ENCODE data around the gene METTL23.
"Not testable (repeated sequence)": the region's sequence is repeated elsewhere in the genome, so short reads cannot be mapped to it uniquely, and the experiment has no call there.

Gene METTL23

GRCh38 chr17:76715496-76715830 is 11.2 kb upstream of the METTL23 start:
- TF ChIP-seq POLR2AphosphoS5 (IDR thresholded peaks at IDR 0.05; ENCODE audit: borderline replicate concordance, low read depth, low read length) (no peak), FOXP2 (optimal IDR thresholded peaks at IDR 0.05; ENCODE audit: control extremely low read depth, extremely low read length, insufficient read depth) (no peak), EZH2 (IDR thresholded peaks at IDR 0.05) (no peak)
- DNase-seq (ENCODE audit: low read depth, low spot score) = no peak
- Histone ChIP-seq H3K36me3 (ENCODE audit: insufficient read depth, low read length) (peaks cover 50% of the 10 kb centered on the region), H3K4me3 (no peak overlapping the region), H3K9me3 (ENCODE audit: low read depth, low read length) (no peaks in the 10 kb centered on the region), H3K9ac (ENCODE audit: insufficient read length) (no peak overlapping the region), H3K27ac (no peak overlapping the region)

- no peaks in the 10 kb centered on the region for H3K9me3 ChIP-seq (ENCODE audit: low read depth, low read length)
- H3K36me3 ChIP-seq (ENCODE audit: insufficient read depth, low read length) = peaks cover 58% of the 10 kb centered on the region
- TF ChIP-seq POLR2AphosphoS5 (IDR thresholded peaks at IDR 0.05; ENCODE audit: borderline replicate concordance, low read depth, low read length) = 0 out of 2 replicates have a peak, but pooled peaks have one; percentile 8
- no peak for TF ChIP-seq FOXP2 (optimal IDR thresholded peaks at IDR 0.05; ENCODE audit: control extremely low read depth, extremely low read length, insufficient read depth)
- TF ChIP-seq EZH2 (IDR thresholded peaks at IDR 0.05) = no peak
- peak overlapping the region; percentile 68 for H3K27ac ChIP-seq
- DNase-seq (ENCODE audit: low read depth, low spot score) = no peak
- peak overlapping the region; percentile 40 for H3K4me3 ChIP-seq
- no peak overlapping the region for H3K9ac ChIP-seq (ENCODE audit: insufficient read length)
Measured at GRCh38 chr17:76716146-76716838, 10.3 kb upstream of the METTL23 start.

- Histone ChIP-seq H3K9me3 (ENCODE audit: low read depth, low read length) (no peaks in the 10 kb centered on the region), H3K4me3 (peak overlapping the region; percentile 40), H3K36me3 (ENCODE audit: insufficient read depth, low read length) (peaks cover 63% of the 10 kb centered on the region), H3K9ac (ENCODE audit: insufficient read length) (no peak overlapping the region), H3K27ac (peak overlapping the region; percentile 68)
- no peak for DNase-seq (ENCODE audit: low read depth, low spot score)
- no peak for TF ChIP-seq EZH2 (IDR thresholded peaks at IDR 0.05)
- no peak for TF ChIP-seq FOXP2 (optimal IDR thresholded peaks at IDR 0.05; ENCODE audit: control extremely low read depth, extremely low read length, insufficient read depth)
- TF ChIP-seq POLR2AphosphoS5 (IDR thresholded peaks at IDR 0.05; ENCODE audit: borderline replicate concordance, low read depth, low read length) = no peak
Measured at GRCh38 chr17:76716839-76717215, 9.8 kb upstream of the METTL23 start.

GRCh38 chr17:76718516-76718915 is 8.1 kb upstream of the METTL23 start:
- H3K9me3 ChIP-seq (ENCODE audit: low read depth, low read length) = no peaks in the 10 kb centered on the region
- no peak overlapping the region for H3K27ac ChIP-seq
- peaks cover 76% of the 10 kb centered on the region for H3K36me3 ChIP-seq (ENCODE audit: insufficient read depth, low read length)
- no peak overlapping the region for H3K9ac ChIP-seq (ENCODE audit: insufficient read length)
- TF ChIP-seq FOXP2 (optimal IDR thresholded peaks at IDR 0.05; ENCODE audit: control extremely low read depth, extremely low read length, insufficient read depth) = no peak
- TF ChIP-seq POLR2AphosphoS5 (IDR thresholded peaks at IDR 0.05; ENCODE audit: borderline replicate concordance, low read depth, low read length) = no peak
- TF ChIP-seq EZH2 (IDR thresholded peaks at IDR 0.05) = no peak
- no peak overlapping the region for H3K4me3 ChIP-seq
- no peak for DNase-seq (ENCODE audit: low read depth, low spot score)

GRCh38 chr17:76720211-76720610 is 6.4 kb upstream of the METTL23 start:
- Histone ChIP-seq H3K36me3 (ENCODE audit: insufficient read depth, low read length) (peaks cover 85% of the 10 kb centered on the region), H3K9me3 (ENCODE audit: low read depth, low read length) (no peaks in the 10 kb centered on the region), H3K4me3 (no peak overlapping the region), H3K27ac (no peak overlapping the region), H3K9ac (ENCODE audit: insufficient read length) (no peak overlapping the region)
- no peak for DNase-seq (ENCODE audit: low read depth, low spot score)
- TF ChIP-seq EZH2 (IDR thresholded peaks at IDR 0.05) = no peak

GRCh38 chr17:76720941-76721340 is 5.7 kb upstream of the METTL23 start:
- Histone ChIP-seq H3K9ac (ENCODE audit: insufficient read length) (no peak overlapping the region), H3K27ac (no peak overlapping the region), H3K9me3 (ENCODE audit: low read depth, low read length) (no peaks in the 10 kb centered on the region), H3K4me3 (no peak overlapping the region), H3K36me3 (ENCODE audit: insufficient read depth, low read length) (peaks cover 78% of the 10 kb centered on the region)
- no peak for TF ChIP-seq POLR2AphosphoS5 (IDR thresholded peaks at IDR 0.05; ENCODE audit: borderline replicate concordance, low read depth, low read length)
- no peak for TF ChIP-seq FOXP2 (optimal IDR thresholded peaks at IDR 0.05; ENCODE audit: control extremely low read depth, extremely low read length, insufficient read depth)
- no peak for TF ChIP-seq EZH2 (IDR thresholded peaks at IDR 0.05)
- no peak for DNase-seq (ENCODE audit: low read depth, low spot score)

- H3K4me3 ChIP-seq = no peak overlapping the region
- no peak overlapping the region for H3K27ac ChIP-seq
- no peaks in the 10 kb centered on the region for H3K9me3 ChIP-seq (ENCODE audit: low read depth, low read length)
- H3K36me3 ChIP-seq (ENCODE audit: insufficient read depth, low read length) = peaks cover 73% of the 10 kb centered on the region
- no peak overlapping the region for H3K9ac ChIP-seq (ENCODE audit: insufficient read length)
- no peak for TF ChIP-seq POLR2AphosphoS5 (IDR thresholded peaks at IDR 0.05; ENCODE audit: borderline replicate concordance, low read depth, low read length)
- no peak for TF ChIP-seq FOXP2 (optimal IDR thresholded peaks at IDR 0.05; ENCODE audit: control extremely low read depth, extremely low read length, insufficient read depth)
- no peak for TF ChIP-seq EZH2 (IDR thresholded peaks at IDR 0.05)
- no peak for DNase-seq (ENCODE audit: low read depth, low spot score)
Measured at GRCh38 chr17:76721463-76721862, 5.2 kb upstream of the METTL23 start.

GRCh38 chr17:76722279-76722678 is 4.4 kb upstream of the METTL23 start:
- Histone ChIP-seq H3K9me3 (ENCODE audit: low read depth, low read length) (no peaks in the 10 kb centered on the region), H3K4me3 (no peak overlapping the region), H3K9ac (ENCODE audit: insufficient read length) (no peak overlapping the region), H3K36me3 (ENCODE audit: insufficient read depth, low read length) (peaks cover 71% of the 10 kb centered on the region), H3K27ac (no peak overlapping the region)
- no peak for DNase-seq (ENCODE audit: low read depth, low spot score)
- no peak for TF ChIP-seq FOXP2 (optimal IDR thresholded peaks at IDR 0.05; ENCODE audit: control extremely low read depth, extremely low read length, insufficient read depth)
- no peak for TF ChIP-seq EZH2 (IDR thresholded peaks at IDR 0.05)
- no peak for TF ChIP-seq POLR2AphosphoS5 (IDR thresholded peaks at IDR 0.05; ENCODE audit: borderline replicate concordance, low read depth, low read length)

- H3K9ac ChIP-seq (ENCODE audit: insufficient read length); H3K4me3 ChIP-seq; H3K27ac ChIP-seq; H3K9me3 ChIP-seq (ENCODE audit: low read depth, low read length); DNase-seq (ENCODE audit: low read depth, low spot score): not testable (repeated sequence)
- H3K36me3 ChIP-seq (ENCODE audit: insufficient read depth, low read length) = peaks cover 66% of the 10 kb centered on the region
Measured at GRCh38 chr17:76722977-76723376, 3.7 kb upstream of the METTL23 start.
